MM.1S (cell line): Measurements from ENCODE around the gene ANTKMT.

Experiments
- DNase-seq: peaks from one replicate; pipeline ENCODE4 v3.0.0-alpha.2; 2015
- H2AFZ ChIP-seq: fragments of 300-600 bp; sonication (generic); 2 replicates; pipeline ENCODE4 v1.6.0; 2016; ENCODE audit warnings: antibody characterized with exemption, low read length
- H3F3A ChIP-seq: fragments of 300-600 bp; sonication (generic); 2 replicates; pipeline ENCODE4 v1.6.1; 2016; ENCODE audit warnings: mild to moderate bottlenecking, antibody characterized with exemption, low read length, moderate library complexity, mixed read lengths; ENCODE audit not compliant: insufficient read depth
- H3K27ac ChIP-seq: fragments of 300-600 bp; sonication (generic); 2 replicates; pipeline ENCODE4 v1.5.1; 2016; ENCODE audit warnings: mild to moderate bottlenecking, low read length
- H3K27me3 ChIP-seq: fragments of 300-600 bp; sonication (generic); replicated peaks from 2 replicates; pipeline ENCODE4 v1.6.0; 2016; ENCODE audit warnings: low read length; ENCODE audit not compliant: insufficient read depth
- H3K36me3 ChIP-seq: fragments of 300-600 bp; sonication (generic); replicated peaks from 2 replicates; pipeline ENCODE4 v1.6.1; 2016; ENCODE audit warnings: mild to moderate bottlenecking, low read length, mixed read lengths; ENCODE audit not compliant: insufficient read depth
- H3K4me1 ChIP-seq: fragments of 300-600 bp; sonication (generic); 2 replicates; pipeline ENCODE4 v1.6.1; 2016; ENCODE audit warnings: low read length, mixed read lengths
- H3K4me2 ChIP-seq: fragments of 300-600 bp; sonication (generic); 2 replicates; pipeline ENCODE4 v1.6.0; 2016; ENCODE audit warnings: low read depth, low read length
- H3K4me3 ChIP-seq: fragments of 300-600 bp; sonication (generic); 2 replicates; pipeline ENCODE4 v1.5.1; 2016; ENCODE audit warnings: low read length, mixed read lengths
- H3K79me2 ChIP-seq: fragments of 300-600 bp; sonication (generic); 2 replicates; pipeline ENCODE4 v1.6.1; 2016; ENCODE audit warnings: mixed run types, low read length, mixed read lengths
- H3K9ac ChIP-seq: fragments of 300-600 bp; sonication (generic); 2 replicates; pipeline ENCODE4 v1.6.1; 2016; ENCODE audit warnings: low read length, mixed read lengths
- H3K9me2 ChIP-seq: fragments of 300-600 bp; sonication (generic); replicated peaks from 2 replicates; pipeline ENCODE4 v1.6.1; 2016; ENCODE audit warnings: mild to moderate bottlenecking, low read length, mixed read lengths; ENCODE audit not compliant: insufficient read depth
- H3K9me3 ChIP-seq: fragments of 300-600 bp; sonication (generic); replicated peaks from 2 replicates; pipeline ENCODE4 v1.6.1; 2016; ENCODE audit warnings: mild to moderate bottlenecking, low read length, mixed read lengths; ENCODE audit not compliant: insufficient read depth
- H4K20me1 ChIP-seq: fragments of 300-600 bp; sonication (generic); 2 replicates; pipeline ENCODE4 v1.6.1; 2016; ENCODE audit warnings: mild to moderate bottlenecking, low read length, moderate library complexity, mixed read lengths; ENCODE audit not compliant: insufficient read depth
- EZH2 ChIP-seq: fragments of 300-600 bp; sonication (generic); optimal IDR thresholded peaks from 2 replicates; pipeline ENCODE3; 2017; ENCODE audit warnings: low read depth, mild to moderate bottlenecking, antibody characterized with exemption, low read length, mixed read lengths
- EZH2phosphoT487 ChIP-seq: fragments of 300-600 bp; sonication (generic); IDR thresholded peaks from 2 replicates; pipeline ENCODE4 v1.6.1; 2018; ENCODE audit warnings: antibody characterized with exemption, low read length
- TF ChIP-seq, protein P1 (sequence below): fragments of 300-600 bp; sonication (generic); IDR thresholded peaks from 2 replicates; pipeline ENCODE4 v1.5.1; 2016; ENCODE audit warnings: antibody characterized with exemption, low read length, mixed read lengths

ANTKMT gene

DNA sequence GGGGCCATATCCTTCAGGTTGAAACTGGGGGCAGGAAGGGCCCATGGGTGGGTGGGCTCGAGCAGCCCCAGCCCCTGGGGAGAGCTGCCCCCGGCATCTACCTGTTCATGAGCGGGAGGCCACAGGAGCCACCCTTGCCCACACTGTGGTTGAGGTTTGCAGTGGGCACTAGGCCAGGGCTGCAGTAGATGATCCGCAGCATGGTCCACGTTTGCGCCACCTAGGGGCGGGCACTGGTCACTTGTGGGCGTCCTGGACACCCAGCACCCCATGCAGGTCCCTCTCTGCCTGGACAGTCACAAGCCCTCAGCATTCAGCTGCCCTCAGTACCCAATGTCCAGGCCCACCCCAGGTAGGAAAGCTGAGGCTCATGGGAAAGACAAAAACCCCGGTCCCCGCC, 35.0 kb upstream of the ANTKMT start:
- Histone ChIP-seq H3K4me2 (no peak overlapping the region), H3K4me1 (peaks cover 13% of the 10 kb centered on the region), H2AFZ (no peak overlapping the region), H3K9ac (no peak overlapping the region), H3K27me3 (peaks cover 2% of the 10 kb centered on the region; the same call in 1 of the 2 replicates), H3F3A (0 out of 2 replicates have a peak, but pooled peaks cover under 1% of the 10 kb centered on the region), H3K79me2 (peaks cover 43% of the 10 kb centered on the region), H3K9me2 (no peaks in the 10 kb centered on the region), H3K27ac (no peak overlapping the region), H3K4me3 (no peak overlapping the region), H4K20me1 (no peaks in the 10 kb centered on the region), H3K36me3 (no peaks in the 10 kb centered on the region), H3K9me3 (no peaks in the 10 kb centered on the region)
- DNase-seq: no peak
- TF ChIP-seq, protein P1, sequence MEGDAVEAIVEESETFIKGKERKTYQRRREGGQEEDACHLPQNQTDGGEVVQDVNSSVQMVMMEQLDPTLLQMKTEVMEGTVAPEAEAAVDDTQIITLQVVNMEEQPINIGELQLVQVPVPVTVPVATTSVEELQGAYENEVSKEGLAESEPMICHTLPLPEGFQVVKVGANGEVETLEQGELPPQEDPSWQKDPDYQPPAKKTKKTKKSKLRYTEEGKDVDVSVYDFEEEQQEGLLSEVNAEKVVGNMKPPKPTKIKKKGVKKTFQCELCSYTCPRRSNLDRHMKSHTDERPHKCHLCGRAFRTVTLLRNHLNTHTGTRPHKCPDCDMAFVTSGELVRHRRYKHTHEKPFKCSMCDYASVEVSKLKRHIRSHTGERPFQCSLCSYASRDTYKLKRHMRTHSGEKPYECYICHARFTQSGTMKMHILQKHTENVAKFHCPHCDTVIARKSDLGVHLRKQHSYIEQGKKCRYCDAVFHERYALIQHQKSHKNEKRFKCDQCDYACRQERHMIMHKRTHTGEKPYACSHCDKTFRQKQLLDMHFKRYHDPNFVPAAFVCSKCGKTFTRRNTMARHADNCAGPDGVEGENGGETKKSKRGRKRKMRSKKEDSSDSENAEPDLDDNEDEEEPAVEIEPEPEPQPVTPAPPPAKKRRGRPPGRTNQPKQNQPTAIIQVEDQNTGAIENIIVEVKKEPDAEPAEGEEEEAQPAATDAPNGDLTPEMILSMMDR: 0 out of 2 replicates have a peak, but pooled peaks have one; percentile 13
- TF ChIP-seq EZH2phosphoT487: no peak

DNA sequence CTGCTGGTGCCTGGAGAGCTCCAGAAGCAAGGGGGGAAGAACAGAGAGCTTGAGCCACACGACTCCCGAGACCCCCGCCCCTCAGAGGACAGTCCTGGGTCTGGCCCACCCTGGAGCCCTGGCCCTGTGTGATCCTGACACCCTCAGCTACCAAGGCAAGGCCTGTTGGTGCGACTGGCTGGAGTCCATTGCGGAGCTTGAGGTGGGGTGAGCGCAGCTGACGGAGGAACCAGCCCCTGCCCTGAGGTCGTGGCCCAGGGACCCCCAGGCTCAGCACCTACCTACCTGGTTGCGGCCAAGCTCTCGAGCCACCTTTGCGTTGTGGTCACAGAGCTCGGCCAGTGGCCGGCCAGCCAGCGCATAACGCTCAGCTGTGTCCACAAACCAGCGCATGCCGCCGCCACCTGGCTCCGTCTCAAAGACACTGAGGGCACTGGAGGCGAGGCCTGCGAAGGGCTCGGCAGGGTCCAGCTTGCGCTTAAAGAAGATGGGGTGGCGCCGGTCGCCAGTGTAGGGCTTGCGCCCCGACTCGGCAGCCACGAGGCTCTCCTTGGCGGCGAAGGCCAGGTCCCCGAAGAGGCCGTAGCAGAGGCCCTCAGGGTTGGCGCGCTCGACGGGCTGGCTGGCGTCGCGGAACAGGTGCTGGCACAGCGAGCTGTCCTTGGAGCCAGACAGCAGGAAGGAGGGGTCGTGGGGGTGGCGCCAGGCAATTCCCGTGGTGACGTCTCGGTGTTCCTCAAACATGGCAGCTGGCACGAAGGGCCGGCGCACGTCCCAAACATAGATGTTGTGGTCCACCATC, 34.3 kb upstream of the ANTKMT start:
- H3K36me3 ChIP-seq: no peaks in the 10 kb centered on the region
- no peak overlapping the region for H3K27ac ChIP-seq
- H3K79me2 ChIP-seq: peaks cover 36% of the 10 kb centered on the region
- no peaks in the 10 kb centered on the region for H4K20me1 ChIP-seq
- no peak overlapping the region for H3K4me3 ChIP-seq
- H3K4me2 ChIP-seq: no peak overlapping the region
- no peak overlapping the region for H2AFZ ChIP-seq
- no peaks in the 10 kb centered on the region for H3K9me3 ChIP-seq
- no peak overlapping the region for H3K9ac ChIP-seq
- H3K27me3 ChIP-seq: peaks cover 9% of the 10 kb centered on the region
- no peak for DNase-seq
- H3K9me2 ChIP-seq: no peaks in the 10 kb centered on the region
- H3F3A ChIP-seq: no peaks in the 10 kb centered on the region
- TF ChIP-seq EZH2 (no peak), EZH2phosphoT487 (no peak)
- TF ChIP-seq, protein P1: no peak
- H3K4me1 ChIP-seq: peaks cover 6% of the 10 kb centered on the region

DNA sequence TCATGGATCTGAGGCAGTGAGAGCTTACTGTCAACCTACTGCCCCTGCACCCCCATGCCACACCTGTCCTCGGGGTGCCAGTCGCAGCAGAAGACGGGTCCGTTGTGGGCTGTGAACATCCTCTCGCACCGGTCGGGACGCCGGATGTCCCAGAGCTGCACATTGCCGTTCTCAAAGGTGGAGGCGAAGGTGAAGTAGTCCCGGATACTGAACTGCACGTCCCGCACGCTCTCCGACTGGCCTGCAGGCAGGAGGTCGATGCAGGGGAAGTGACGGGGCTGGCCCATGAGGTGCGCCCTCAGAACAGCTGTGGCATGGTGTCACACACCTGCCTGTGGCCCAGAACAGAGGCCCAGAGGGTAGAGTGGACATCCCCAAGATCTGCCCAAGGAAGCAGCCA, 33.4 kb upstream of the ANTKMT start:
- H2AFZ ChIP-seq: no peak overlapping the region
- H4K20me1 ChIP-seq: no peaks in the 10 kb centered on the region
- H3K9ac ChIP-seq: no peak overlapping the region
- H3K79me2 ChIP-seq: peaks cover 27% of the 10 kb centered on the region
- no peaks in the 10 kb centered on the region for H3F3A ChIP-seq
- no peak overlapping the region for H3K4me2 ChIP-seq
- no peak for TF ChIP-seq EZH2phosphoT487
- no peak for DNase-seq
- H3K36me3 ChIP-seq: no peaks in the 10 kb centered on the region
- H3K9me2 ChIP-seq: no peaks in the 10 kb centered on the region
- no peak overlapping the region for H3K4me3 ChIP-seq
- H3K27me3 ChIP-seq: peaks cover 17% of the 10 kb centered on the region
- peaks cover 5% of the 10 kb centered on the region for H3K4me1 ChIP-seq
- H3K9me3 ChIP-seq: no peaks in the 10 kb centered on the region
- H3K27ac ChIP-seq: no peak overlapping the region
